ENCODE measurements around the gene CGB8. TPM values are rescaled to one million over a fixed set of nuclear protein-coding genes. Genes with fewer than 3 reads are reported as not detected.
"Not testable (repeated sequence)": the region's sequence is repeated elsewhere in the genome, so short reads cannot be mapped to it uniquely, and the experiment has no call there.

The CGB8 gene
- polyA plus RNA-seq, 3 donors: not detected

- WGBS, 3 donors: 66 to 71% (median 69%) methylated on average over 6 to 9 of the region's 9 CpGs
- not testable (repeated sequence) for H3K27ac ChIP-seq (ENCODE audit: low read depth, low read length)
Observed at GRCh38 chr19:49039736-49040135, 9.2 kb downstream of the CGB8 start.

GRCh38 chr19:49038557-49039276, 10.2 kb downstream of the CGB8 start:
- whole genome bisulfite sequencing, 3 donors: 80 to 90% (median 87%) methylated on average over 26 of the region's 26 CpGs
- H3K27ac ChIP-seq (ENCODE audit: low read depth, low read length): not testable (repeated sequence)

GRCh38 chr19:49038111-49038510, 10.8 kb downstream of the CGB8 start:
- 79 to 93% (median 90%) methylated on average over 5 to 6 of the region's 8 CpGs for WGBS, 3 donors
- not testable (repeated sequence) for H3K27ac ChIP-seq (ENCODE audit: low read depth, low read length)

- H3K27ac ChIP-seq (ENCODE audit: low read depth, low read length): not testable (repeated sequence)
- 50 to 67% (median 51%) methylated on average over 12 to 18 of the region's 18 CpGs for WGBS, 3 donors
Observed at GRCh38 chr19:49036815-49037214, 12.1 kb downstream of the CGB8 start, which contains the start of gene CGB1. CGB1 (minus strand) TSS chr19:49036895; CDS start chr19:49036711, 184 bp downstream.

GRCh38 chr19:49031642-49032301, 17.1 kb downstream of the CGB8 start, which contains the start of gene CGB2:
CGB2 (plus strand) TSS chr19:49031890; CDS start chr19:49032096, 206 bp downstream.
- 23 to 25% (median 23%) methylated on average over 25 to 28 of the region's 28 CpGs for WGBS, 3 donors

GRCh38 chr19:49030323-49030722, 18.6 kb downstream of the CGB8 start:
- 90 to 93% (median 91%) methylated on average over 3 to 6 of the region's 8 CpGs for WGBS, 3 donors
- not testable (repeated sequence) for H3K27ac ChIP-seq (ENCODE audit: low read depth, low read length)

More at GRCh38 chr19:49031642-49032301, 17.1 kb downstream of the CGB8 start, which contains the start of gene CGB2:
- H3K27ac ChIP-seq (ENCODE audit: low read depth, low read length): not testable (repeated sequence)

GRCh38 chr19:49029749-49030148, 19.2 kb downstream of the CGB8 start:
- H3K27ac ChIP-seq (ENCODE audit: low read depth, low read length): not testable (repeated sequence)
- WGBS, 3 donors: 80 to 88% (median 84%) methylated on average over 12 to 14 of the region's 14 CpGs

- 83 to 84% methylated on average over 3 to 9 of the region's 9 CpGs; no CpG with 5 or more reads in 1 of the 3 donors for WGBS, 3 donors
- H3K27ac ChIP-seq (ENCODE audit: low read depth, low read length): not testable (repeated sequence)
Observed at GRCh38 chr19:49028686-49029085, 20.2 kb downstream of the CGB8 start.

GRCh38 chr19:49025599-49025998, 23.3 kb downstream of the CGB8 start:
- WGBS, 3 donors: 85 to 90% (median 85%) methylated on average over 23 of the region's 23 CpGs
- not testable (repeated sequence) for H3K27ac ChIP-seq (ENCODE audit: low read depth, low read length)

- WGBS, 3 donors: 77 to 89% (median 86%) methylated on average over 3 to 4 of the region's 6 CpGs
- not testable (repeated sequence) for H3K27ac ChIP-seq (ENCODE audit: low read depth, low read length)
Observed at GRCh38 chr19:49025088-49025487, 23.8 kb downstream of the CGB8 start.

GRCh38 chr19:49024233-49024632, 24.7 kb downstream of the CGB8 start, which contains the start of gene CGB3:
CGB3 (minus strand) TSS chr19:49024333; CDS start chr19:49023971, 362 bp downstream.
- not testable (repeated sequence) for H3K27ac ChIP-seq (ENCODE audit: low read depth, low read length)
- 45 to 70% (median 66%) methylated on average over 9 to 13 of the region's 15 CpGs for WGBS, 3 donors

GRCh38 chr19:49022116-49022515, 26.8 kb downstream of the CGB8 start:
- no peak overlapping the region for H3K27ac ChIP-seq (ENCODE audit: low read depth, low read length)
- 89 to 94% (median 91%) methylated on average over 9 of the region's 9 CpGs for WGBS, 3 donors

GRCh38 chr19:49020931-49021895, 27.7 kb downstream of the CGB8 start:
- no peak overlapping the region for H3K27ac ChIP-seq (ENCODE audit: low read depth, low read length)
- WGBS, 3 donors: 36 to 53% (median 40%) methylated on average over 16 of the region's 16 CpGs

GRCh38 chr19:49020342-49020741, 28.6 kb downstream of the CGB8 start:
- H3K27ac ChIP-seq (ENCODE audit: low read depth, low read length): no peak overlapping the region
- WGBS, 3 donors: 33 to 77% (median 62%) methylated on average over 11 of the region's 11 CpGs

GRCh38 chr19:49019242-49019932, 29.5 kb downstream of the CGB8 start:
- no peak overlapping the region for H3K27ac ChIP-seq (ENCODE audit: low read depth, low read length)
- 10 to 16% (median 15%) methylated on average over 41 of the region's 41 CpGs for WGBS, 3 donors

GRCh38 chr19:49018388-49019241, 30.3 kb downstream of the CGB8 start:
- 1 to 9% (median 3%) methylated on average over 43 to 50 of the region's 50 CpGs for WGBS, 3 donors
- not testable (repeated sequence) for H3K27ac ChIP-seq (ENCODE audit: low read depth, low read length)

Measured in adipose tissue (tissue), 3 donors.